Measurements from ENCODE around the gene EFNB1. TPM values are rescaled to one million over a fixed set of nuclear protein-coding genes. Genes with fewer than 3 reads are reported as not detected.

The EFNB1 gene
- total RNA-seq, 1 donor = 4.6 TPM

GRCh38 chrX:68878977-68879645 is 50.3 kb downstream of the EFNB1 start:
- no peak overlapping the region for H3K4me3 ChIP-seq (ENCODE audit: low read length)
- no peaks in the 10 kb centered on the region for H3K27me3 ChIP-seq (ENCODE audit: insufficient read depth, low read length)
- H3K4me1 ChIP-seq (ENCODE audit: insufficient read depth, low read length) = no peaks in the 10 kb centered on the region
- no peaks in the 10 kb centered on the region for H3K9me3 ChIP-seq (ENCODE audit: low read depth, low read length)

- H3K9me3 ChIP-seq (ENCODE audit: low read depth, low read length) = no peaks in the 10 kb centered on the region
- no peaks in the 10 kb centered on the region for H3K4me1 ChIP-seq (ENCODE audit: insufficient read depth, low read length)
- H3K4me3 ChIP-seq (ENCODE audit: low read length) = no peak overlapping the region
- H3K27me3 ChIP-seq (ENCODE audit: insufficient read depth, low read length) = no peaks in the 10 kb centered on the region
Observed at GRCh38 chrX:68880846-68881552, 52.2 kb downstream of the EFNB1 start.

- H3K4me1 ChIP-seq (ENCODE audit: insufficient read depth, low read length) = no peaks in the 10 kb centered on the region
- H3K27me3 ChIP-seq (ENCODE audit: insufficient read depth, low read length) = no peaks in the 10 kb centered on the region
Observed at GRCh38 chrX:68881911-68882310, 53.1 kb downstream of the EFNB1 start.

GRCh38 chrX:68883800-68884199 is 55.0 kb downstream of the EFNB1 start:
- Histone ChIP-seq H3K9me3 (ENCODE audit: low read depth, low read length) (no peaks in the 10 kb centered on the region), H3K4me3 (ENCODE audit: low read length) (no peak overlapping the region), H3K4me1 (ENCODE audit: insufficient read depth, low read length) (no peaks in the 10 kb centered on the region), H3K27me3 (ENCODE audit: insufficient read depth, low read length) (no peaks in the 10 kb centered on the region)

More at GRCh38 chrX:68881911-68882310, 53.1 kb downstream of the EFNB1 start:
- H3K9me3 ChIP-seq (ENCODE audit: low read depth, low read length) = no peaks in the 10 kb centered on the region
- H3K4me3 ChIP-seq (ENCODE audit: low read length) = no peak overlapping the region

GRCh38 chrX:68889249-68889648 is 60.4 kb downstream of the EFNB1 start:
- H3K4me3 ChIP-seq (ENCODE audit: low read length) = no peak overlapping the region
- no peaks in the 10 kb centered on the region for H3K9me3 ChIP-seq (ENCODE audit: low read depth, low read length)
- no peaks in the 10 kb centered on the region for H3K27me3 ChIP-seq (ENCODE audit: insufficient read depth, low read length)
- peaks cover 5% of the 10 kb centered on the region for H3K4me1 ChIP-seq (ENCODE audit: insufficient read depth, low read length)

Other genes starting within 250 kb of the EFNB1 start
- gene STARD8, start 181.4 kb upstream of the EFNB1 start, total RNA-seq = 2.0 TPM

All from mononuclear cell (primary cell).